ENCODE results near the gene MMP1. TPM values are rescaled to one million over a fixed set of nuclear protein-coding genes. Genes with fewer than 3 reads are reported as not detected.

Gene MMP1
- 450 and 1,378 TPM in 2 replicates for total RNA-seq

DNA sequence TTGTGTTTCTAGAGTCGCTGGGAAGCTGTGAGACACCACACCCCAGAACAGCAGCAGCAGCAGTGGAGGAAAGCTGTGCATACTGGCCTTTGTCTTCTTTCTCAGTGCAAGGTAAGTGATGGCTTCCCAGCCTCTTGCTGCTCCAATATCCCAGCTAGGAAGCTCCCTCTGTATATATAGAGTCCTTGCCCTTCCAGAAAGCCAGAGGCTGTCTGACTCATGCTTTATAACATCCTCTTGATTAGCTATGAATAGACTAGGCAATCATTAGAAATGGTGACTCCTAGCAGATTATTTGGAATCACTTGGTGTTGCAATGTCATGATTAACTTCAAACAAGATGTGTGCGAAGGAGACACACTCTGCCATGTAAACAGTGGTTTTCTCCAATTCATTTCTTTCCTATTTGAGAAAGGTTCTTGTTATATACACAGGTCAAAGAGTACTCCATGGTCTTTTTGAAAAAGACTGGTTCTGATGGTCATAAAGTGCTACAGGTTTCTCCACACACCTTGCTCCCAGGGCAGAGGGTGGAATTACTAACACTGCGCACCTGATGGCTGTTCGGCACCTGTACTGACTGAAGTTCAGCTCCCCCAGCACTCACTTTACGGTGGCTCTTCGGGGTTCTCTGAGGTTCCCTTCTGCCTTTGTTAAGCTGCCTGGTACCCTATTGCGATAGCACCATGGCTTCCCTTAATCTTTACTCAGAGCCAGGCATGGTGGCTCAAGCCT lies at the start of gene MMP1:
Gene MMP1, minus strand, starts transcription at position 149 of the 735 bp plus-strand sequence. Its CDS starts 68 bp downstream, at position 81.
- DNase-seq (ENCODE audit: low read depth, low spot score) = peak; percentile 36

DNA sequence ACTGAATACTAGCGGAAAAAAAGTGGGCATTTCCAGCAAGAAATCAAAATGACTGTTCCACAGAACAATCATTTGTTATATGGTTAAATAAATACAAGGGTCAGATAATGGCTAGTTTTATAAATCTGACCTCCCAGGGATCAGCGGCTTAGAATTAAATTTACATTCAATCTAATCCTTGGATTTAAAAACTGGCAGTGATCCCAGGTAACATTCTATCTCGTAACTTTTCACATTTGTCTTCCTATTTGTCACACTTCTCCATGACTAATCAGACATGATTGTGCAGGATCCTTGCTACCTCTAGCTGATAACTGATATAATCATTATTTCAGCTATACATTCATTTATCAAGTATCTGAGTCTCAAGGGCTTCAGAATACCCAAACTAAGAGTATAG lies 48.3 kb upstream of the MMP1 start:
- no peak for DNase-seq (ENCODE audit: low read depth, low spot score)

DNA sequence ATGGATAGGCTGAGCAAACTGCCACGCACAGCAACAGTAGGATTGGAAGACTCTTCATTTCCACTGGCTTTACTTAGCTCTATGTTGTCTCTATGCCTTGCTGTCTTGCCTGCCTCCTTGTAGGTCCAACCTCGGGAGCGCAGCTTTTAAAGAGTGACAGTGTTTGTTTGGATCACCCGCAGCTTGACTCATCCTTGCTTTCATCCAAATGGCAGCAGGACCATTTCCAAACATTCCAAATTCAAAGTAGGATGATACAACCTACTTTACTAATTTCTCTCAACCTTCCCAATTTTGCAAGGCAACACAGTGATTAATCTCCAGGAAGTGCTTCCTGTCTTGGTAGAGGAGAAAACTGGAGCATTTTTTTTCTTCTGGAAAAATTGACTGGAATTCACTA lies 45.5 kb upstream of the MMP1 start, which contains the start of gene MMP3:
Gene MMP3, minus strand, starts transcription at position 121 of the 400 bp plus-strand sequence. Its CDS starts 63 bp downstream, at position 58.
- DNase-seq (ENCODE audit: low read depth, low spot score) = no peak

DNA sequence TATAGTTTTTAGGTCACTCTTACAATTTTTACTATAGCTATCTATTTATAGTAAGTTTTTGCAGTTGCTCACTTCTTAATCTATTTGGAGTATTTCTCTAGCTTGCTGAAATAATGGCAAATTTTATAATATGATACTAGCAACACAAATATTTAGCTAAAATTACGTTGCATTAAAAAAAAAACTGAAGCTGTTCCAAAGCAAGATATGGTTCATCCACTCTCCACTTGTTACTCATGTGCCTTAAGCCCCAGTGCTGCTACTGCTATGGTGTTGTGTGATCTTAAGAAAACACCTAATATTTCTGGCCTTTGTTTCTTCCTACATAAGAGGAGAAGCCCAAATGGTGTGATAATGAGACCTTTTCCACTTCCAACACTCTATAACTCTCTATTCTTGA lies 45.0 kb upstream of the MMP1 start:
- DNase-seq (ENCODE audit: low read depth, low spot score) = no peak

DNA sequence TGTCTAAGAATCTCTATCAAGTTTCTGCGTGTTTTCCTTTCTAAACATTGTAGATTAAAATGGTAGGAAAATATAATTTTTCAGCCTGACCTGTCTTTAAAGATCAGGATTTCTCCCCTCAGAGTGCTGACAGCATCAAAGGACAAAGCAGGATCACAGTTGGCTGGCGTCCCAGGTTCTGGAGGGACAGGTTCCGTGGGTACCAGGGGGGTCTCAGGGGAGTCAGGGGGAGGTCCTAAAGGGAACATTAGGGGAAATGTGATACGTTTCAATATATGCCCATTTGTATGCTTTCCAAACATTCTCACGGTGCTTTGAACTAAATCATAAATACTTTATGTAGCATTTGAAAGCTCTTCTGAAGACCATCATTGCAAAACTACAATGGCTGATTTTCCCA lies 42.1 kb upstream of the MMP1 start:
- DNase-seq (ENCODE audit: low read depth, low spot score) = no peak

DNA sequence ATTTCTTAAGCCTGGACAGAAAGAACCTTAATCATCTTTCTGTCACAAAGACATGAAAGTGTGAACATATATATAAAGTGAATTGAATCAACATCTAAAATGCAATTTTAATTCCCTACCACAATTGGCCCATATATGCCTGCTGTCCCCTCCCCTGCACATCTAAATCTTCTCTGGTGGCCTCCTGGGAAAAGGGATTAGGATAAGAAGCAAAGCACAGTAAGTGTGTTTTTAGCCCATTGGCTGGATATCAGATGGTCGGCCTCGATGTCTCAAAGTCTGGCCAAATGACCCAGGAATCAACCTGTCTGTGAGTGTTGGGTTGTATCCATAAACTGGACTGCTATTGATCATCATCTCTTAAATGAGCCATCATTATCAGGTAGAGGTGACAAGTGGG lies 39.7 kb upstream of the MMP1 start:
- DNase-seq (ENCODE audit: low read depth, low spot score) = no peak

DNA sequence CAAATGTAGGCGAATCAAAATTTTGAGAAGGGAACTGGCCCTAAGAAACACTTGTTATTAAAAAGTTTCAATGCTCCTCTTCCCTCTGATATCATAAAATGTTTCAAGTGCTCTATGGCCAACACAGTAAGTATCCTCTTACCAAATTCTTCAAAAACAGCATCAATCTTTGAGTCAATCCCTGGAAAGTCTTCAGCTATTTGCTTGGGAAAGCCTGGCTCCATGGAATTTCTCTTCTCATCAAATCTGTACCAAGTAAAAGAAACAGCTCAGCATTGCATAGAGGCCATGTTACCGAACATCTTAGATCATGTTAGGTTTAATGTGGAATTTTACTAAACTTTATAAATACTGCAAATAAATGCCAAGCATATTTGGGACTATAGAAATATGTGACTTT lies 39.2 kb upstream of the MMP1 start:
- DNase-seq (ENCODE audit: low read depth, low spot score) = no peak

DNA sequence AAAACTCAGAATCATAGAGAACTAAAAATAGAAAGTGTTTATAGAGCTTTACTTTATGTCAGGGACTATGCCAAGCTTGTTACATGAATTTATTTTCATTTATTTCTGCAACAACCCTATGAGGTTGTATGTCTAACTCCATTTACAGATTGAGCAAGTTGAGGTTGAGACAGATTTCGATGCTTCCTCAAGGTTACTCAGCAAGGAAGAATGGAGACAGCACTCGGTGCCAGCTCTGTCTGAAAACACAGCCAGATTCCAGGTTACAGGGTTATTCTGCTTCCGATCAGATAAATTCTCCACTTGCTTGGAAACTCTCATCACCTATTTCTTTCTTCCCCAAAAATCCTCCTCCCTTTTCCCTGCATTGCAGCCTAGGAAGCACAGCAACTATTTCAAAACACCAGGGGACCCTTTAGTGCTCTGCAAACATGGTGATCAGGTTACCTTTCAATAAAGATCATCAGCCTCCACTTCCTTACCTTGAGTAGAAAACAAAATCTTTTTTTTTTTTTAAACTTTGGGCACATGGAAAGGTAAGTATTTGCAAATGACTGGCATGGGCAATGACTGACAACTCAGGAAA lies 38.4 kb upstream of the MMP1 start:
- no peak for DNase-seq (ENCODE audit: low read depth, low spot score)

DNA sequence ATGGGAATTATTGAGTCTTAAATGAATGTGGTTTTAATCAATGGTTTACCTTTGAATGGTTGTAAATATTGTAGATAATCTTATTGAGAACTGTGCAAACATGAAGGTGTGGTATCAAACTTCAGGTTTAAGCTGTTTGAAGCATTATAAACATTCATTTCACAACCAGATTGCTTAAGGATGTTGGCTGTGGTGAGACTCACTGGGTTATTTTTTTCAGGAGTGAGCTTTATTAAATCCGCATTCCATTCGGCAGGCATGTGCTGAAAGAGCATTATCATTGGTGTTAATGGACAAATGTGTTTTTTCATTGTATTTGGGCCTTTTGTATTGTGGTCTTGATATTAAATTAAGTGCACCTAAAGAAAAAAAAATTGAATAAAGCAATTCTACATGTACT lies 35.8 kb upstream of the MMP1 start:
- DNase-seq (ENCODE audit: low read depth, low spot score) = no peak

DNA sequence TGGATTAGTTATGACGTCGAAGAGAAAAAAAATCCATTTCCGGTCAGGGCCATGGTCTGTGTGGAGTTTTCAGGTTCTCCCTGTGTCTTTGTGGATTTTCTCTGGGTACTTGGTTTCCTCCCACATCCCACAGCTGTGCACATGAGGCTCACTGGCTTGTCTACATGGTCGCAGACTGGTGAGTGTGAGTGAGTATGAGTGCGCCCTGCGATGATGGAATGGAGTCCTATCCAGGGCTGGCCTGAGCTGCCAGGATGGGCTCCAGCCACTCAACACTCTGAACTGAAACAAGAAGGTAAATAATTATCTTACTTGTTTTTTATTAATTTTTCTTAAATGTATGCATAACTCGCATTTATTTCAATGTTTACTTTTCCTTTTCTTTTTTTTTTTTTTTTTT lies 34.7 kb upstream of the MMP1 start:
- DNase-seq (ENCODE audit: low read depth, low spot score) = no peak

DNA sequence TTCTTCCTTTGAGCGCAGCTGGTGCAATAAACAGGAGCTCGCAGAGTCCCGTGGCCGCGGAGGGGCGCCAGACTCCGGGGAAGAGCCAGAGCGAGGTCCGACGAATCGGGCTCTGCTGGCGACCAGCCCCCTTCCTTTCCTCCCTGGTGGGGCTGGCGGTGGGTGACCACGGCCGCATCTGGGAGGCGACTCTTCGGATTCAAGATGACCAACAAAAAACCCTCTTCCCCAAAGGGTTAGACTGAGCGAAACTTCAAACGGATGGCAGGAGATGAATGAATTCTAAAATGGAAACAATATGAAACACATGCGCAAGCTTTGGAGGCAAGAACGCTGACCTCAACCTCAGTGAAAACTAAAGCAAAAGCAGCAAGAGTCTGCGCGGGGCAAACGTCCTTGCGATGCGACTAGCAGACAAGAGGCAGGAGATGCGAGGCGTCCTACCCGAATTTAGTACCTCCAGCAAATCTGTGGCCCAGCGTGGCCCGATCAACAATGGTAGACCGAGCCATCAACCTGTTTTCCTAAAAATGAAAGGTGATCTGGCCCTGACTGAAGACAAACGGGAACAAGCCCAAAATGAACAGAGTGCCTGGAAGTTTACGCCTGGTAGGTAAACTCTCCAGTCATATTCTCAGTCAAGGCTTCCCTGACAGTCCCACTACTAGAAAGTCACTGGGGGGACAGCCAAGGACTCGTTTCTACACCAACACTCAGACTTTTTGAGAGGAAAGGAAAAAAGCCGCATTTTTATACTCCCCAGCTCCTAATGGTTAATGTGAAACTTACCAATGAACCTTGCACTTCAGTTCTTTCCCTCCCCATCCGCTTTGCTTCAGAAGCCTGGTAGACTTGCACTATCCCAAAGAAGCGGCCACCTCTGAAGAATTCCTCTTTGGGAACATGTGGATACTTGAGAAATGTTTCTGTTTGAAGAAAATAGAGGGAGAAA lies 33.8 kb upstream of the MMP1 start:
- DNase-seq (ENCODE audit: low read depth, low spot score) = no peak

DNA sequence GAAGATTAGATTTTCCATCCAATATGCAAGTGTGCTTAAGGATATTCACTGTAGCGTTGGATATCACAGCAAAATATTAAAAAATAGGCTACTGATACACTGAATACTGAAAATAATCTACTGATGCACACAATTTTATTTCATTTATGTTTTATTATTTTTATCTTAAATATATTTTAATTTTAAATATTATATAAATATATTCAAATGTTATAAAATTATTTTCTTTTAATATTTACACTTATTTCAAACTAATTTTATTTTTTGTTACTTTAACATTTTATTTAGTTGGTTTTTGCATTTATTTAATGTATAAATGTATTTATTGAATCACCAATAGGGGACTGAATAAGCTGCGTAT lies 33.1 kb upstream of the MMP1 start:
- no peak for DNase-seq (ENCODE audit: low read depth, low spot score)

DNA sequence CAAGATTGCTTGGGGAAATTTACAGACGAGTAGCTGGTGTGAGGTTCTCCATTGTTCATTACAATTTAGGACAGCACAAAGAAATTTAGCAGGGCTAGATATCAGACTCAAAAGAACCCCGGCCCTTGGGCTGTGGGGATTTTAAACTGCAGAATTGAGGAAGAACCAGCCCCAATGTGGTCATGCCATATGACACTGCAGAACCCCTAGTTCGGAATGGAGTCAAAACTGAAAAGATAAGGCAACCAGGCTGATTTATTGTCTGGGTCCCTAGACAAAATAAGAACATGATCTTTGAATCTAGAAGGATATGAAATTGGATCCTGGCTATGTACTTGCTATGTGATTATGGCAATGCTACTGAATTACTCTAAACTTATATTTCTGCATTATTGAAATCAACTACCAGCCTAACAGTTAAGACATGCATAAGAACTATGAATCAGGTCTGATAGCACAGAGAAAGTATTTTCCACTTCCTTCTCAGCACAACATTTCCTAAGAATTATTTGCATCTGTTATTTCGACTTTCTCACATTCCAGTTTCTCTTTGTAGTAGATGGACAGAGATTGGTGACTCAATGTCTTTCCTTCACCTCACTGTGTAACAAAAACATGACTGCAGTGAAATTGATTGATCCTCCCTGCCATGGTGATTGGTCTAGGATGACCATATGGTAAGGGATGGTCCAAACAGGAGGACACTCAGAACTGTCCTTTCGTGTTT lies 32.2 kb upstream of the MMP1 start:
- no peak for DNase-seq (ENCODE audit: low read depth, low spot score)

DNA sequence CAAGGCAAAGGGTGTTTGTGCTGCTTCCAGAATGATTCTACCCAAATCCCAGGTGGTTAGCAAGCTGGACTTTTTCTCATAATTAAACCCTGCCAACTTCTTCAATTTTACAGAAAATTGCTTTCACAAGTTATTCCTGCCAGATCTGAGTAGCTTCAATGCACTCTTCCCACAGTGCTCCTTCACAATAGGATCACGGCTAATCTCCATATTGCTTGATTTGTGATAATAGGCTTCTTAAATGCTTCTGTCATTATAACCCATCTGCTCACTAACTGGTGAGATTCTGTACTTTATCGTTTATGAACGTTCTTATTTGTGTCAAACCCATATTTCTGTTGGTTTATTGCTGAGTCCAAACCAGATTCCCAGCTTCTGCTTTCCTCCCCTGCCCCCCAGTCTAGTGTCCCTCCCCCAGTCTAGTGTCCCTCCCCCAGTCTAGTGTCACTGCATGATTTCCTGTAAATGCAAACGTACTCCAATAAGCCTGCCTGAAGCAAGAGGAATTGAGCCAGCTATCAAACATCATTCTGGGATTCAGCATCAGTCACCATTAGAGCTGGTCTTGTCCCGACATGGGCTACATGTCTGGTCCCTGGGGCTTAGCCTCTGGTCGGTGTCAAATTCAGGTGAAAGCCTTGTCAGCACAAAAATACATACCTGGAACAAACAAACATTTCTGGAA lies 31.5 kb upstream of the MMP1 start:
- DNase-seq (ENCODE audit: low read depth, low spot score) = no peak

DNA sequence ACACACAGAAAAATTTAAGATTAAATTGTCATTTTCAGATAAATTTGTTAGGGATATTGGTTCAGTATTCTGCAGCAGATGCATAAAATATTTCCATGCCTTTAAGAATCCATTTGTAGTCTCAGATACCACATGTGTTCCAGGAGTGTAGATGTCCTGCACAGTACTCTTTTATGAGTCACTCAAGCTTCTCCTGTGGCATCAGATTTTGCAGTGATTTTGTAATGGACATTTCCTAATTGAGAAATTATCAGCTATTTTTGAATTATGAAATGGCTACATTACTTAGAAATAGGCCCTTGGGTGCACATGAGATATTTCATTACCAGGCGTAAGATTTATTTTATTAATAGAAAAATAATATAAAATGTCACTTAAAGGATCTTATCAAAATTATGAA lies 26.6 kb upstream of the MMP1 start:
- DNase-seq (ENCODE audit: low read depth, low spot score) = no peak

DNA sequence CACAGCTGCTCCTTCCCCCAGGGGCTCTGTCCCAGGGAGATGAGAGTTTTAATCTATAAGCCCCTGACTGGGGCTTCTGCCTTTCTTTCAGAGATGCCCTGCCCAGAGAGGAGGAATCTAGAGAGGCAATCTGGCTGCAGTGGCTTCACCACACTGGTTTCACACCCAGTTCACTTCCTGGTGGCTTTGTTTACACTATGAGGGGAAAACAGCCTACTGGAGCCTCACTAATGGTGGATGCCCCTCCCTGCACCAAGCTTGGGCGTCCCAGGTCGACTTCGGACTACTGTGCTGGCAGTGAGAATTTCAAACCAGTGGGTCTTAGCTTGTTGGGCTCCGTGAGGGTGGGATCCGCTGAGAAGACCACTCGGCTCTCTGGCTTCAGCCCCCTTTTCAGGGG lies 21.5 kb upstream of the MMP1 start:
- no peak for DNase-seq (ENCODE audit: low read depth, low spot score)

DNA sequence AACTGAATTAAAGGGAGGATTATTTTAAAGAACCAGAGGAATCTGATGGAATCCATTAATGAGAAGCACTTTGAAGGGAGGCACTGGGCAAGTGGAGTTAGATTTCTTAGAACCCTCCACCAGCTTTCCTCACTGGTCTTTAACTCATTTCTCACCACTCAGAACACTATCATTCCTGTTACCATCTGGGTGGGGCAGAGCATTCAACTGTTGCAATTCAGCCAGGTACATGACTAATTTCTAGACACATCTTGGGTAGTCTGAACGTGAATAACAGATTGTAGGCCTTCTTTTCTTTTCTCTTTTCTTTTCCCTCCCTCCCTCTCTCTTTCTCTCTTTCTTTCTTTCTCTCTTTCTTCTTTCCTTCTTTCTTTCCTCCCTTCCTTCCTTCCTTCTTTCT lies 15.5 kb upstream of the MMP1 start:
- no peak for DNase-seq (ENCODE audit: low read depth, low spot score)

DNA sequence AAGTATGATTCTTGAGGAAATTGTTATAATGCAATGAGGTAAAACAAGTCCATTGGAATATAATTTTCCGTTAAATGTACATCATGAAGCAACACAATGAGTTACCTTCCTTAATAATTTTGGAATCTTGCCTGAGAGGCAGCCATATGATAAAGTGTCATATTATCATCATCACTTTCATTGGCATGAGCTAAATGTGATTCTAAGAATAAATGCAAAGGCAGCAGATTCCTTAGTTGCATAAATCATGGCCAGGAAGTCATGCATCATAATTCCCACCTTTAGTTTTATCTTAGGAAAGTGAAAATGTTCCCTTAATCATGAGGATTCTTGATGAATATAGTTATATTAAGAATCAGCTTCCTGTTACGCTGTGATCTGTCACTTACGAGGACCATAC lies 14.2 kb upstream of the MMP1 start:
- DNase-seq (ENCODE audit: low read depth, low spot score) = no peak

DNA sequence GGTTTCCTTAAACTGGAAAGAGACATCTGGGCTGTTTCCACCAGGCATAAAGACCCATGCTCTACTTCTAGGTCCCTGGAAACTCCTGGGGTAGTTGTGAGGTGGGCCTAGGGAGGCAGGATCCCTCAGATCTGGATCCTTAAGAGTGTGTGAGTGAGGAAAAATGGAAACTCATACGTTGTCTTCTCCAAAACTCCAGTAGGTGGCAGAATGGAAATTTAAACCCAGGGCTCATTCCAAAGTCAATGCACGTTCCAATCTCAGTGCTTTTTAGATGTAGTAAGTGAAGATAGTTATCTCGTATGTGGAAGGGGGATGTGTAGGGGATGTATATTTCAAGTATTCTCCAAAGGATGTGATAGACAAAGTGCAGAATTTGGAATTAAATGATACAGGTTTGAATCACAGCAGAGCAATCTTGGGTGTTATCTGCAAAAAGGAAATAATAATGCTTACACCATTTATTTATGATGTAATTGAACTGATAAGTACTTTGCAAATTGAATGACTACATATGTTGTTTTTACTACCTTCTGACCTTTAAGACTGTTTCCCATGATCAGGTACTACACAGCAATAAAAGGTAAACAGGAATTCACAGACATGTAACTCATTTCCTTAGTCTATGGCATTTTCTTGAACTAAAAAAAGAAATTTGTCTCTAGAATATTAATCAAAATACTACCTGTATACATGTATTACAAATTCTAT lies 13.1 kb upstream of the MMP1 start:
- DNase-seq (ENCODE audit: low read depth, low spot score) = no peak

DNA sequence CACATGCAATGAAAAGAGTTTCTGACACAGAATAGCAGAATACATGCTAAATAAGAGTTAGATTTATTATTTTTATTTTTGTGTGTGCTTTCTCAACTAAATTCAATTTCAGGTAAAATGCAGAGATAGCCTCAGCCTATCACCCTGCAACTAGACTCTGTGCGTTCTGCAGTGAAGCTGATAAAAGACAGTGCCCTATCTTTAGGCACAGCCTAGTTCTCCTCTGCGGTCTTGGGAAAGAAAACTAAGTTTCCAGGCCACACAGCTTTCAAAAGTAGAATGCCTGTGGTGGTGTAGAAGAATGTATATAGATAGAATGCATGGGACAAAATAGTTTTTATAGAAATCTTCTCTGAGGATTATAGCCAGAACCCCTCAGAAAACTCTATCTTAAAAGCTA lies 12.0 kb upstream of the MMP1 start:
- DNase-seq (ENCODE audit: low read depth, low spot score) = no peak
